H1 (cell line): ENCODE results near the gene CD59. TPM values are rescaled to one million over a fixed set of nuclear protein-coding genes. Genes with fewer than 3 reads are reported as not detected.
A peak's percentile ranks its signal among the peaks of the same experiment; 100 is the strongest.

ENCODE experiments used
- CTCF ChIA-PET: fragments of 300-600 bp; sonication (Branson Sonifier 250); formaldehyde crosslinking; loops from one replicate; lab custom pipeline; 2021; ENCODE audit not compliant: partially characterized antibody; lab: Charles Lee
- POLR2A ChIA-PET: fragments of 300-600 bp; sonication (Branson Sonifier 250); formaldehyde crosslinking; loops from one replicate; lab custom pipeline; 2021; ENCODE audit warnings: inconsistent platforms; ENCODE audit not compliant: partially characterized antibody; lab: Charles Lee
- DNase-seq, 2 experiments: peaks; one replicate each; pipeline versions ENCODE4 v3.0.0 to v3.0.0-alpha.2; 2010 to 2022; ENCODE audit warnings: low spot score in 2 of 2, low read depth in 1 of 2, mixed read lengths in 1 of 2
- FAIRE-seq: peaks from 2 replicates; lab custom pipeline; 2011; peaks lifted over from hg19 to GRCh38; lab: Jason Lieb, UNC
- H2AFZ ChIP-seq: 2 replicates; pipeline ENCODE4 v1.8.1; 2012; ENCODE audit warnings: low read length, inconsistent platforms
- H2AK5ac ChIP-seq: 2 replicates; pipeline ENCODE4 v1.6.1; 2013; ENCODE audit warnings: low read depth, low read length
- H2BK120ac ChIP-seq: replicated peaks from 2 replicates; pipeline ENCODE3; 2013; ENCODE audit warnings: low read depth, low read length, inconsistent platforms
- H2BK12ac ChIP-seq: 2 replicates; pipeline ENCODE4 v1.6.1; 2013; ENCODE audit warnings: low read depth, low read length
- H2BK15ac ChIP-seq: 2 replicates; pipeline ENCODE4 v1.6.1; 2013; ENCODE audit warnings: low read length
- H2BK20ac ChIP-seq: 2 replicates; pipeline ENCODE4 v1.6.1; 2013; ENCODE audit warnings: low read length
- H2BK5ac ChIP-seq: 2 replicates; pipeline ENCODE4 v1.6.1; 2013; ENCODE audit warnings: low read depth, low read length
- H3K14ac ChIP-seq: 2 replicates; pipeline ENCODE4 v1.6.1; 2013; ENCODE audit warnings: inconsistent platforms; ENCODE audit not compliant: insufficient read length
- H3K18ac ChIP-seq: 2 replicates; pipeline ENCODE4 v1.6.1; 2013; ENCODE audit warnings: low read length; ENCODE audit errors: extremely low read depth
- H3K23ac ChIP-seq: 2 replicates; pipeline ENCODE4 v1.6.1; 2013; ENCODE audit warnings: inconsistent platforms; ENCODE audit not compliant: insufficient read length
- H3K23me2 ChIP-seq: 2 replicates; pipeline ENCODE4 v1.6.1; 2013; ENCODE audit warnings: low read depth, low read length
- H3K27ac ChIP-seq: 2 replicates; pipeline ENCODE4 v1.6.1; 2011; ENCODE audit warnings: low read depth, low read length, inconsistent platforms
- H3K27me3 ChIP-seq, 4 experiments: replicated peaks in 1 of 4; 1 replicate in 1 of 4; 2 replicates in 3 of 4; pipeline versions ENCODE4 v1.6.1 to v1.8.1; 2011 to 2013; ENCODE audit warnings: low read length in 3 of 4, mild to moderate bottlenecking in 3 of 4, inconsistent platforms in 2 of 4, mixed read lengths in 2 of 4, moderate library complexity in 1 of 4; ENCODE audit not compliant: control insufficient read depth in 3 of 4, insufficient read depth in 3 of 4; ENCODE audit errors: extremely low read depth in 1 of 4
- H3K36me3 ChIP-seq, 4 experiments: 2 replicates each; pipeline versions ENCODE4 v1.6.1 to v1.8.1; 2011 to 2013; ENCODE audit warnings: mild to moderate bottlenecking in 4 of 4, low read length in 3 of 4, moderate library complexity in 2 of 4, control low read depth in 1 of 4, inconsistent platforms in 1 of 4; ENCODE audit not compliant: insufficient read depth in 4 of 4, control insufficient read depth in 2 of 4
- H3K4ac ChIP-seq: replicated peaks from 2 replicates; pipeline ENCODE3; 2013; ENCODE audit warnings: low read length, low read depth, mixed read lengths, inconsistent platforms; ENCODE audit not compliant: insufficient read length
- H3K4me1 ChIP-seq, 4 experiments: replicated peaks in 1 of 4; 1 replicate in 1 of 4; 2 replicates in 3 of 4; pipeline versions ENCODE4 v1.6.1 to v1.8.1; 2011 to 2013; ENCODE audit warnings: low read length in 3 of 4, inconsistent platforms in 2 of 4, mixed read lengths in 1 of 4; ENCODE audit not compliant: insufficient read depth in 4 of 4, control insufficient read depth in 3 of 4
- H3K4me2 ChIP-seq, 2 experiments: 2 replicates each; pipeline versions ENCODE4 v1.6.1 to v1.8.1; 2011 to 2013; ENCODE audit warnings: low read depth in 2 of 2, low read length in 2 of 2, control low read depth in 1 of 2, inconsistent platforms in 1 of 2, mild to moderate bottlenecking in 1 of 2; ENCODE audit not compliant: insufficient read depth in 1 of 2
- H3K4me3 ChIP-seq, 4 experiments: fragments of 200-600, 300-600 bp in 1 of 4; sonication (generic), shearing (Covaris generic), sonication (Bioruptor Twin) in 1 of 4; 2 replicates each; pipeline versions ENCODE4 v1.5.1 to v1.8.1; 2011 to 2016; ENCODE audit warnings: low read length in 4 of 4, low read depth in 3 of 4, control low read depth in 2 of 4, inconsistent platforms in 2 of 4, mild to moderate bottlenecking in 2 of 4, mixed read lengths in 1 of 4, moderate library complexity in 1 of 4; ENCODE audit not compliant: insufficient read depth in 2 of 4; ENCODE audit errors: extremely low read depth in 1 of 4
- H3K56ac ChIP-seq: replicated peaks from 2 replicates; pipeline ENCODE3; 2013; ENCODE audit warnings: low read depth, mild to moderate bottlenecking, mixed read lengths, low read length, inconsistent platforms; ENCODE audit not compliant: insufficient read length
- H3K79me1 ChIP-seq: 2 replicates; pipeline ENCODE4 v1.6.1; 2013; ENCODE audit warnings: low read depth, low read length, control low read depth
- H3K79me2 ChIP-seq, 2 experiments: 2 replicates each; pipeline versions ENCODE4 v1.6.1 to v1.8.1; 2012 to 2013; ENCODE audit warnings: low read length in 2 of 2, mild to moderate bottlenecking in 2 of 2, inconsistent platforms in 1 of 2; ENCODE audit not compliant: insufficient read depth in 2 of 2, control insufficient read depth in 1 of 2
- H3K9ac ChIP-seq, 4 experiments: replicated peaks in 1 of 4; 1 replicate in 1 of 4; 2 replicates in 3 of 4; pipeline versions ENCODE4 v1.6.1 to v1.8.1; 2011 to 2013; ENCODE audit warnings: low read depth in 3 of 4, low read length in 3 of 4, control low read depth in 2 of 4, mild to moderate bottlenecking in 2 of 4, moderate library complexity in 2 of 4, inconsistent platforms in 1 of 4; ENCODE audit errors: extremely low read depth in 1 of 4
- H3K9me3 ChIP-seq, 2 experiments: 2 replicates each; pipeline versions ENCODE4 v1.6.1 to v1.8.1; 2012 to 2013; ENCODE audit warnings: mild to moderate bottlenecking in 2 of 2, moderate library complexity in 2 of 2, control low read depth in 1 of 2, inconsistent platforms in 1 of 2, low read depth in 1 of 2, low read length in 1 of 2, mixed read lengths in 1 of 2; ENCODE audit not compliant: insufficient read depth in 2 of 2
- H4K20me1 ChIP-seq, 2 experiments: replicated peaks in 1 of 2; 2 replicates each; pipeline versions ENCODE3 to v1.8.1; 2011 to 2013; ENCODE audit warnings: inconsistent platforms in 2 of 2, low read length in 2 of 2, mild to moderate bottlenecking in 1 of 2; ENCODE audit not compliant: insufficient read depth in 2 of 2, control insufficient read depth in 1 of 2
- H4K5ac ChIP-seq: 2 replicates; pipeline ENCODE4 v1.6.1; 2013; ENCODE audit warnings: low read length, low read depth, mixed read lengths, inconsistent platforms; ENCODE audit not compliant: insufficient read length
- H4K8ac ChIP-seq: 2 replicates; pipeline ENCODE4 v1.8.0; 2013; ENCODE audit warnings: mild to moderate bottlenecking, moderate library complexity, low read length, inconsistent platforms; ENCODE audit not compliant: insufficient read depth; ENCODE audit errors: extremely low read depth
- H4K91ac ChIP-seq: replicated peaks from 2 replicates; pipeline ENCODE3; 2013; ENCODE audit warnings: low read length, mixed read lengths, inconsistent platforms; ENCODE audit not compliant: insufficient read length
- BRCA1 ChIP-seq: IDR thresholded peaks from 2 replicates; pipeline ENCODE4 v1.6.1; 2012; ENCODE audit warnings: low read depth, low read length, improper control_type of control experiment
- EP300 ChIP-seq, 2 experiments: IDR thresholded peaks; 1 replicate in 1 of 2; 2 replicates in 1 of 2; pipeline ENCODE4 v1.6.1; 2011 to 2012; ENCODE audit warnings: low read depth in 2 of 2, low read length in 2 of 2, mild to moderate bottlenecking in 2 of 2, borderline replicate concordance in 1 of 2, inconsistent platforms in 1 of 2, moderate library complexity in 1 of 2
- HDAC2 ChIP-seq, 2 experiments: fragments of 300-600 bp in 1 of 2; sonication (generic) in 1 of 2; IDR thresholded peaks; 2 replicates each; pipeline ENCODE4 v1.6.1; 2011 to 2012; ENCODE audit warnings: low read depth in 2 of 2, low read length in 2 of 2, mild to moderate bottlenecking in 2 of 2, moderate library complexity in 2 of 2, borderline replicate concordance in 1 of 2, inconsistent platforms in 1 of 2
- POU5F1 ChIP-seq: IDR thresholded peaks from 2 replicates; pipeline ENCODE4 v1.6.1; 2011; ENCODE audit warnings: low read depth, mild to moderate bottlenecking, low read length, moderate library complexity
- RNF2 ChIP-seq: fragments of 200-900, 300-1000 bp; sonication (generic); IDR thresholded peaks from 2 replicates; pipeline ENCODE4 v1.7.1; 2016; ENCODE audit warnings: borderline replicate concordance, low read depth, mild to moderate bottlenecking, antibody characterized with exemption, low read length; ENCODE audit not compliant: poor library complexity, severe bottlenecking; ENCODE audit errors: missing control alignments
- WGBS, 2 experiments: shearing (Covaris generic) in 1 of 2; methylation state at CpG; one replicate each; pipeline versions ENCODE4 v1.1.6 to v1.1.7; 2013 to 2015; ENCODE audit warnings: low lambda C conversion rate in 2 of 2, mixed read lengths in 2 of 2, inconsistent platforms in 1 of 2, low coverage in 1 of 2, missing lambda C conversion rate in 1 of 2; ENCODE audit not compliant: insufficient replicate concordance in 2 of 2, insufficient coverage in 1 of 2, insufficient read length in 1 of 2; ENCODE audit errors: extremely low coverage in 1 of 2, missing lambda C conversion rate in 1 of 2; 5-methylcytosine and 5-hydroxymethylcytosine counted together
- polyA plus RNA-seq, 7 experiments: library from polyadenylated mRNA; depleted of rRNA in 3 of 7; stranded (reverse) in 5 of 7; unstranded in 2 of 7; fragments of >200 nt in 5 of 7; fragments of 200-250 nt in 2 of 7; gene quantifications; 1 replicate in 5 of 7; 2 replicates in 1 of 7; 4 replicates in 1 of 7; pipeline versions ENCODE4 v1.2.1 to v1.2.3, GENCODE V29; 2011 to 2013; ENCODE audit warnings: missing spikeins in 2 of 7, mixed read lengths in 2 of 7
- total RNA-seq: library from RNA; stranded (reverse); fragmentation: NEBNext Ultra II Directional; extraction: Animal tissue kit (Norgen Biotek cat#: 25700); gene quantifications from 2 replicates; pipeline ENCODE4 v1.2.1, GENCODE V29; 2021

CD59 gene
- total and polyA plus RNA-seq, 2 of the 8 experiments (the other 6 are each of a cell fraction or from before 2014, with no cell fraction given) = 63.1 to 90.3 TPM

DNA sequence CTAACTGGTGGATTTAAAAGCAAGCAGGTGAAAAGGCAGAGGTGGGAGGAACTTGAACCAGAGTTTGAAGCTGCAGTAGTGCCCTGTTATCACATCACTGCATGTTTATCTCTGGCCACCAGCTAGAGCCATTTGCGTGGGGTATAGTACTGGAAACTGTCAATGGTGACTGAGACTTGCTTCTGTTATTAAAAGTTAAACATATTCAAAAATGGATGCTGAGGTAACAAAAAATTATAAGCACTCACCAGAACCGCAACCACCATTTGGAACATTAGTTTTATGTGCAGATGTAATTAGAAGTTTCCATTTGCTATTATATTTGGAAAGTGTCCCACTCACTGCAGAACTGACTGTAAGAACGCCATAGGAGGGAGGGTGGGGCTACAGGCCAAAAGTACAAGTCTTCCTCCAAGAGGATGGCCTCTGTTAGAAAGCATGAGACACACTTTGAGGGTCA is 1.2 kb upstream of the CD59 start:
- peaks cover 0 to 6% (median 4%) of the 10 kb centered on the region in 4 experiments; a peak in 3 of 7 replicates for H3K27me3 ChIP-seq
- TF ChIP-seq EP300 (IDR thresholded peaks at IDR 0.05; ENCODE audit: borderline replicate concordance in 1 of 2, low read depth in 2 of 2, low read length in 2 of 2) = no peak
- no peak for TF ChIP-seq RNF2
- no peak for TF ChIP-seq BRCA1
- no peak for TF ChIP-seq HDAC2 (IDR thresholded peaks at IDR 0.05; ENCODE audit: borderline replicate concordance in 1 of 2, low read depth in 2 of 2, low read length in 2 of 2)
- TF ChIP-seq POU5F1 = no peak
- H2BK120ac ChIP-seq = no peak overlapping the region
- no peak overlapping the region for H2BK20ac ChIP-seq
- 90% methylated on average over 3 of the region's 3 CpGs; no CpG with 5 or more reads in 1 of the 2 experiments for WGBS, 2 experiments
- no peak overlapping the region for H3K56ac ChIP-seq
- H3K4me1 ChIP-seq = peaks cover 0 to 9% (median 6%) of the 10 kb centered on the region in 4 experiments; a peak in 4 of 7 replicates
- no peak overlapping the region for H3K9ac ChIP-seq
- peak overlapping the region; percentile 74; a peak in 2 of 4 replicates for H3K4me2 ChIP-seq
- no peak overlapping the region for H4K5ac ChIP-seq
- no peaks in the 10 kb centered on the region for H3K9me3 ChIP-seq
- no peak for DNase-seq
- H3K79me1 ChIP-seq = no peaks in the 10 kb centered on the region
- peak overlapping the region; percentile 92 for H2AFZ ChIP-seq
- peaks cover 2 to 26% of the 10 kb centered on the region in 2 experiments; a peak in 3 of 4 replicates for H3K79me2 ChIP-seq
- H2BK12ac ChIP-seq = 0 out of 2 replicates have a peak overlapping the region, but pooled peaks have one; percentile 30
- H3K14ac ChIP-seq = no peak overlapping the region
- H3K23ac ChIP-seq = no peak overlapping the region
- H3K4ac ChIP-seq = no peak overlapping the region
- FAIRE-seq = no peak
- H4K8ac ChIP-seq = no peak overlapping the region
- CTCF ChIA-PET = interaction anchor here (0.7 to 1.9 kb wide), 5 partner anchors 22 to 188 kb away, joined by 3 to 4 read pairs (median 3); no protein-coding TSS in a partner anchor
- H3K4me3 ChIP-seq = no peak overlapping the region
- H3K23me2 ChIP-seq = peaks cover 9% of the 10 kb centered on the region
- peaks cover 3 to 12% of the 10 kb centered on the region in 2 experiments for H4K20me1 ChIP-seq
- H3K36me3 ChIP-seq = no peaks in the 10 kb centered on the region; a peak in 1 of 8 replicates
- no peak overlapping the region for H3K18ac ChIP-seq
- H4K91ac ChIP-seq = no peak overlapping the region
- H2BK5ac ChIP-seq = no peak overlapping the region
- no peak overlapping the region for H2AK5ac ChIP-seq
- H2BK15ac ChIP-seq = peak overlapping the region; percentile 55; the same call in 1 of the 2 replicates
- POLR2A ChIA-PET = interaction anchor here (0.7 to 1.3 kb wide), 3 partner anchors 19 to 576 kb away, joined by 3 to 4 read pairs (median 3); partner anchors contain the start of genes C11orf91 and CSTF3
- H3K27ac ChIP-seq = no peak overlapping the region
